SK-N-MC (cell line): ENCODE measurements around the gene BANP.

Source experiments
- EZH2 ChIP-seq: fragments of 200-600 bp; sonication (generic); IDR thresholded peaks from one replicate; pipeline ENCODE4 v1.6.1; 2017; ENCODE audit warnings: antibody characterized with exemption
- POLR2AphosphoS5 ChIP-seq: IDR thresholded peaks from 2 replicates; pipeline ENCODE4 v1.6.1; 2012; ENCODE audit warnings: mild to moderate bottlenecking, low read depth, low read length, borderline replicate concordance

- no peak for TF ChIP-seq POLR2AphosphoS5
- no peak for TF ChIP-seq EZH2
These were observed 59.8 kb downstream of the BANP start for GRCh38 chr16:88010968-88011483.
